ENCODE results near the gene LRRC70.

The LRRC70 gene

GRCh38 chr5:62600560-62601252 lies 22.1 kb downstream of the LRRC70 start:
- H3K4me1 Mint-ChIP-seq = no peaks in the 10 kb centered on the region
- H3K27ac Mint-ChIP-seq = no peak overlapping the region
- no peaks in the 10 kb centered on the region for H3K9me3 Mint-ChIP-seq
- peaks cover 4% of the 10 kb centered on the region for H3K36me3 Mint-ChIP-seq (ENCODE audit: low read depth)
- TF ChIP-seq CTCF (IDR thresholded peaks at IDR 0.05; ENCODE audit: unreplicated experiment in 3 of 3) = no peak
- no peak overlapping the region for H3K4me3 Mint-ChIP-seq
- no peaks in the 10 kb centered on the region for H3K27me3 Mint-ChIP-seq (ENCODE audit: low read depth)

- H3K4me3 Mint-ChIP-seq = no peak overlapping the region
- no peaks in the 10 kb centered on the region for H3K27me3 Mint-ChIP-seq (ENCODE audit: low read depth)
- H3K36me3 Mint-ChIP-seq (ENCODE audit: low read depth) = peaks cover 15% of the 10 kb centered on the region
- no peaks in the 10 kb centered on the region for H3K9me3 Mint-ChIP-seq
- no peak for TF ChIP-seq CTCF (IDR thresholded peaks at IDR 0.05; ENCODE audit: unreplicated experiment in 3 of 3)
- H3K4me1 Mint-ChIP-seq = no peaks in the 10 kb centered on the region
- H3K27ac Mint-ChIP-seq = no peak overlapping the region
These were observed 25.3 kb downstream of the LRRC70 start for GRCh38 chr5:62603934-62604333.

DNA sequence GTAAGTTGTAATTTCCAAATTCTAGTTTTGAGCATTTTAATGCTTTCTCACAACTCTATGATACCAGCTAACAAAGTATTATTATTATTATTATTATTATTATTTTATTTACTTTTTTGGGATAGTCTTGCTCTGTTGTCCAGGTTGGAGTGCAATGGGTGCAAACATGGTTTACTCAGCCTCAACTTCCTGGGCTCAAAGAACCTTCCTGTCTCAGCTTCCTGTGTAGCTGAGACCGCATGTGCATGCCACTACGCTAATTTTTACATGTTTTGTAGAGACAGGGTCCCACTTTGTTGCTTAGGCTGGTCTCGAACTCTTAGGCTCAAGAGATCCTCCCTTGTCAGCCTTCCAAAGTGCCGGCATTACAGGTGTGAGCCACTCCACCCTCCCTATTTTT lies 27.0 kb downstream of the LRRC70 start:
- H3K9me3 Mint-ChIP-seq = no peaks in the 10 kb centered on the region

DNA sequence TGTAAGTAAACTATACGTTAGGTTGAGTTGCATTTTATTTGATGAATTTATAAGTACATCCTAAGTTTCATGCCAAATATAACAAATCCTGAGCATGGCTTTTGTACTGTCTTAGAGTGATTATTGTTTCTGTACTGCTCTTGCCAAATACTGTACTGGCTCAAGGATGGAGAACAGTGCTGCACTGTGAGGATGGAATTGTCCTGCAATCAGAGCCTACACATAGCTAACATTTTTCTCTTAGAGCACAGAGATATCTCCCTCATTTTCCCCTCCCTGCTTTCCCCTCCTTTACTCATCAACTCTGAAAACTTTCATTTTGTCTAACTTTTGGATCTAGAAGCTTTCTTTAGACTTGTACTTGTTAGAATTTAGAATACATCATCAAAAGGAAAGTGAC lies 28.3 kb downstream of the LRRC70 start:
- no peak overlapping the region for H3K4me3 Mint-ChIP-seq
- H3K4me1 Mint-ChIP-seq = no peaks in the 10 kb centered on the region
- no peaks in the 10 kb centered on the region for H3K9me3 Mint-ChIP-seq
- TF ChIP-seq CTCF (IDR thresholded peaks at IDR 0.05; ENCODE audit: unreplicated experiment in 3 of 3) = no peak
- peaks cover 22% of the 10 kb centered on the region for H3K36me3 Mint-ChIP-seq (ENCODE audit: low read depth)
- peak overlapping the region in 2 of 3 experiments; percentile 15 to 24 for H3K27ac Mint-ChIP-seq
- H3K27me3 Mint-ChIP-seq (ENCODE audit: low read depth) = no peaks in the 10 kb centered on the region

More for the DNA sequence above, 27.0 kb downstream of the LRRC70 start:
- Mint-ChIP-seq H3K27ac (no peak overlapping the region), H3K36me3 (ENCODE audit: low read depth) (peaks cover 22% of the 10 kb centered on the region), H3K4me3 (no peak overlapping the region), H3K27me3 (ENCODE audit: low read depth) (no peaks in the 10 kb centered on the region), H3K4me1 (no peaks in the 10 kb centered on the region)
- no peak for TF ChIP-seq CTCF (IDR thresholded peaks at IDR 0.05; ENCODE audit: unreplicated experiment in 3 of 3)

DNA sequence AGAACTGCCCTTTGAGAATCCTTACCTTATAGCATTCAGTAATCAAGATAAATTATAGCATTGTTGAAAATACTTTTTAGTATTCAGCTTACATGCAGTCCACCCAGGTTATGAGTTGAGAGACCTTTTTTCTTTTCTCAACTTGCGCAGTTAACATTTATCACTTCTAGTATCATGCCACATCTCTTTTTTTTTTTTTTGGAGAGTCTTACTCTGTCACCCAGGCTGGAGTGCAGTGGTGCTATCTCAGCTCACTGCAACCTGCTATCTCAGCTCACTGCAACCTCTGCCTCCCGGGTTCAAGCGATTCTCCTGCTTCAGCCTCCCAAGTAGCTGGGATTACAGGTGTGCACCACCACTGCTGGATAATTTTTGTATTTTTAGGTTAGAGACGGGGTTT lies 29.0 kb downstream of the LRRC70 start:
- H3K36me3 Mint-ChIP-seq (ENCODE audit: low read depth) = peaks cover 22% of the 10 kb centered on the region
- no peak for TF ChIP-seq CTCF (IDR thresholded peaks at IDR 0.05; ENCODE audit: unreplicated experiment in 3 of 3)
- H3K4me3 Mint-ChIP-seq = no peak overlapping the region
- no peaks in the 10 kb centered on the region for H3K9me3 Mint-ChIP-seq
- no peaks in the 10 kb centered on the region for H3K4me1 Mint-ChIP-seq
- H3K27me3 Mint-ChIP-seq (ENCODE audit: low read depth) = no peaks in the 10 kb centered on the region
- H3K27ac Mint-ChIP-seq = no peak overlapping the region

Measured in nephron (organoid).